ENCODE measurements around the gene SNX10. TPM values are rescaled to one million over a fixed set of nuclear protein-coding genes. Genes with fewer than 3 reads are reported as not detected.

Gene SNX10
- total RNA-seq, 2 experiments from 2014 or later = 4.6 to 5.8 TPM

- peaks cover 11% of the 10 kb centered on the region for H3K4me1 ChIP-seq (ENCODE audit: insufficient read depth, low read length)
- no peak overlapping the region for H3K4me3 Mint-ChIP-seq
Observed at GRCh38 chr7:26306790-26307189, 15.1 kb downstream of the SNX10 start.

DNA sequence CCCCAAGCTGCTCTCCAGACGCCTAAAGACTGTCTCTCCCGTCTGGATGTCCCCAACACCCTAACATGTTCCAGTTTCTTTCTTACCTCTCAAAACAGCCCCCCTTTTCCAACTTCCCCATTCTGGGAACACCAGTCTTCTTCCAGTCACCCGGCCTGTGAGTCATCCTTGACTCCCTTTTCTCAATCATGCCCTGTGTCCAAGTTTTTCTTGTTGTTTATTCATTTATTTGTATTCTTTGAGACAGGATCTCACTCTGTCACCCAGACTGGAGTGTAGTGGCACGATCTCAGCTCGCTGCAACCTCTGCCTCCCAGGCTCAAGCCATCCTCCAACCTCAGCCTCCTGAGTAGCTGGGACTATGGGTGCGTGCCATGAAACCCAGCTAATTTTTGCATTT is 15.6 kb downstream of the SNX10 start:
- ATAC-seq (ENCODE audit: poor library complexity) (no peak), DNase-seq (peak in 2 of 14 experiments; percentile 58 to 68)
- Mint-ChIP-seq H3K4me3 (no peak overlapping the region), H3K9me3 (no peaks in the 10 kb centered on the region), H3K27ac (no peak overlapping the region), H3K36me3 (ENCODE audit: low read depth) (peaks cover 13% of the 10 kb centered on the region), H3K27me3 (no peaks in the 10 kb centered on the region), H3K4me1 (ENCODE audit: low read depth) (peaks cover 32% of the 10 kb centered on the region)
- no peaks in the 10 kb centered on the region for H3K9me3 ChIP-seq (ENCODE audit: control insufficient read depth in 1 of 2, insufficient read depth in 1 of 2, low read length in 2 of 2)
- H3K27me3 ChIP-seq (ENCODE audit: control insufficient read depth in 1 of 2, insufficient read depth in 2 of 2, low read length in 2 of 2) = no peaks in the 10 kb centered on the region
- H3K36me3 ChIP-seq (ENCODE audit: insufficient read depth, low read length) = peaks cover 10% of the 10 kb centered on the region
- no peak overlapping the region for H3K27ac ChIP-seq (ENCODE audit: low read depth in 1 of 2, low read length in 2 of 2)
- peaks cover 11% of the 10 kb centered on the region for H3K4me1 ChIP-seq (ENCODE audit: insufficient read depth, low read length)
- TF ChIP-seq, protein P1, sequence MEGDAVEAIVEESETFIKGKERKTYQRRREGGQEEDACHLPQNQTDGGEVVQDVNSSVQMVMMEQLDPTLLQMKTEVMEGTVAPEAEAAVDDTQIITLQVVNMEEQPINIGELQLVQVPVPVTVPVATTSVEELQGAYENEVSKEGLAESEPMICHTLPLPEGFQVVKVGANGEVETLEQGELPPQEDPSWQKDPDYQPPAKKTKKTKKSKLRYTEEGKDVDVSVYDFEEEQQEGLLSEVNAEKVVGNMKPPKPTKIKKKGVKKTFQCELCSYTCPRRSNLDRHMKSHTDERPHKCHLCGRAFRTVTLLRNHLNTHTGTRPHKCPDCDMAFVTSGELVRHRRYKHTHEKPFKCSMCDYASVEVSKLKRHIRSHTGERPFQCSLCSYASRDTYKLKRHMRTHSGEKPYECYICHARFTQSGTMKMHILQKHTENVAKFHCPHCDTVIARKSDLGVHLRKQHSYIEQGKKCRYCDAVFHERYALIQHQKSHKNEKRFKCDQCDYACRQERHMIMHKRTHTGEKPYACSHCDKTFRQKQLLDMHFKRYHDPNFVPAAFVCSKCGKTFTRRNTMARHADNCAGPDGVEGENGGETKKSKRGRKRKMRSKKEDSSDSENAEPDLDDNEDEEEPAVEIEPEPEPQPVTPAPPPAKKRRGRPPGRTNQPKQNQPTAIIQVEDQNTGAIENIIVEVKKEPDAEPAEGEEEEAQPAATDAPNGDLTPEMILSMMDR (IDR thresholded peaks at IDR 0.05) = no peak
- ChIA-PET POLR2A (no interaction called here), CTCF (interaction anchor here (1.1 kb wide), 1 partner anchor 22 kb away, joined by 3 read pairs; no protein-coding TSS in a partner anchor)
- intact Hi-C loops (cut with DNase I, micrococcal nuclease) = no loop called here
- no peak overlapping the region for H3K4me3 ChIP-seq (ENCODE audit: low read length)

More at GRCh38 chr7:26306790-26307189, 15.1 kb downstream of the SNX10 start:
- peak in 2 of 14 experiments; percentile 27 to 38 for DNase-seq
- no peak for ATAC-seq (ENCODE audit: poor library complexity)
- no peaks in the 10 kb centered on the region for H3K27me3 ChIP-seq (ENCODE audit: control insufficient read depth in 1 of 2, insufficient read depth in 2 of 2, low read length in 2 of 2)
- H3K27ac ChIP-seq (ENCODE audit: low read depth in 1 of 2, low read length in 2 of 2) = no peak overlapping the region
- CTCF ChIA-PET = interaction anchor here (1.1 kb wide), 1 partner anchor 22 kb away, joined by 3 read pairs; no protein-coding TSS in a partner anchor
- TF ChIP-seq, protein P1 (IDR thresholded peaks at IDR 0.05) = no peak
- H3K4me3 ChIP-seq (ENCODE audit: low read length) = no peak overlapping the region
- H3K27ac Mint-ChIP-seq = no peak overlapping the region
- peaks cover 10% of the 10 kb centered on the region for H3K36me3 ChIP-seq (ENCODE audit: insufficient read depth, low read length)
- H3K27me3 Mint-ChIP-seq = no peaks in the 10 kb centered on the region
- no peaks in the 10 kb centered on the region for H3K9me3 Mint-ChIP-seq
- peaks cover 13% of the 10 kb centered on the region for H3K36me3 Mint-ChIP-seq (ENCODE audit: low read depth)
- peaks cover 32% of the 10 kb centered on the region for H3K4me1 Mint-ChIP-seq (ENCODE audit: low read depth)
- H3K9me3 ChIP-seq (ENCODE audit: control insufficient read depth in 1 of 2, insufficient read depth in 1 of 2, low read length in 2 of 2) = no peaks in the 10 kb centered on the region
- intact Hi-C loops (cut with DNase I, micrococcal nuclease) = no loop called here
- POLR2A ChIA-PET = no interaction called here

DNA sequence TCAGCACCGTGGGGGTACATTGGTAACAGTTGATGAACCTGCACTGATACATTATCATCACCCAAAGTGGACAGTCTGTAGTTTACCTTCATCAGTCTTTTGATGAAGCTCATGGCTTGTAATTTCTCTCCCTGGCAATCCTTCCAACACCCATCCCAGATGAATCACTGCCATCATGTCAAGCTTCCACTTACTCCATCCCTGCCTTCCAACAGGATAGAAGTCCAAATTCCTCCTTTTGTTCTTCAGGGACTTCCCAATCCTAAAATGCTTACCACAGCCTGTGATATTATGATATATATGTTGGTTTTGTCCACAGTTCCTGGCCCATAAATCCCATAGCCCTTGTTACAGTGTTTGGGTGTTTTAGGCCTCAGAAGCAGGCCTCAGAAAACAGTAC is 16.1 kb downstream of the SNX10 start:
- Histone ChIP-seq H3K4me3 (ENCODE audit: low read length) (no peak overlapping the region), H3K27ac (ENCODE audit: low read depth in 1 of 2, low read length in 2 of 2) (no peak overlapping the region), H3K36me3 (ENCODE audit: insufficient read depth, low read length) (peaks cover 10% of the 10 kb centered on the region), H3K4me1 (ENCODE audit: insufficient read depth, low read length) (peaks cover 11% of the 10 kb centered on the region), H3K27me3 (ENCODE audit: control insufficient read depth in 1 of 2, insufficient read depth in 2 of 2, low read length in 2 of 2) (no peaks in the 10 kb centered on the region), H3K9me3 (ENCODE audit: control insufficient read depth in 1 of 2, insufficient read depth in 1 of 2, low read length in 2 of 2) (no peaks in the 10 kb centered on the region)
- Mint-ChIP-seq H3K27ac (no peak overlapping the region), H3K4me1 (ENCODE audit: low read depth) (peaks cover 32% of the 10 kb centered on the region), H3K4me3 (no peak overlapping the region), H3K27me3 (no peaks in the 10 kb centered on the region), H3K36me3 (ENCODE audit: low read depth) (peaks cover 13% of the 10 kb centered on the region), H3K9me3 (no peaks in the 10 kb centered on the region)
- TF ChIP-seq, protein P1 (IDR thresholded peaks at IDR 0.05) = no peak
- no peak for DNase-seq
- ChIA-PET POLR2A (no interaction called here), CTCF (interaction anchor here (1.1 kb wide), 1 partner anchor 23 kb away, joined by 3 read pairs; no protein-coding TSS in a partner anchor)
- ATAC-seq (ENCODE audit: poor library complexity) = no peak
- intact Hi-C loops (cut with DNase I, micrococcal nuclease) = no loop called here
